Femur (tissue), 1 donor: ENCODE measurements around the gene UTP3.
"Not testable (repeated sequence)": the region's sequence is repeated elsewhere in the genome, so short reads cannot be mapped to it uniquely, and the experiment has no call there.

Source experiments
- DNase-seq: peaks from one replicate; pipeline ENCODE4 v3.0.0-alpha.2; 2017

UTP3 gene, protein sequence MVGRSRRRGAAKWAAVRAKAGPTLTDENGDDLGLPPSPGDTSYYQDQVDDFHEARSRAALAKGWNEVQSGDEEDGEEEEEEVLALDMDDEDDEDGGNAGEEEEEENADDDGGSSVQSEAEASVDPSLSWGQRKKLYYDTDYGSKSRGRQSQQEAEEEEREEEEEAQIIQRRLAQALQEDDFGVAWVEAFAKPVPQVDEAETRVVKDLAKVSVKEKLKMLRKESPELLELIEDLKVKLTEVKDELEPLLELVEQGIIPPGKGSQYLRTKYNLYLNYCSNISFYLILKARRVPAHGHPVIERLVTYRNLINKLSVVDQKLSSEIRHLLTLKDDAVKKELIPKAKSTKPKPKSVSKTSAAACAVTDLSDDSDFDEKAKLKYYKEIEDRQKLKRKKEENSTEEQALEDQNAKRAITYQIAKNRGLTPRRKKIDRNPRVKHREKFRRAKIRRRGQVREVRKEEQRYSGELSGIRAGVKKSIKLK

DNA sequence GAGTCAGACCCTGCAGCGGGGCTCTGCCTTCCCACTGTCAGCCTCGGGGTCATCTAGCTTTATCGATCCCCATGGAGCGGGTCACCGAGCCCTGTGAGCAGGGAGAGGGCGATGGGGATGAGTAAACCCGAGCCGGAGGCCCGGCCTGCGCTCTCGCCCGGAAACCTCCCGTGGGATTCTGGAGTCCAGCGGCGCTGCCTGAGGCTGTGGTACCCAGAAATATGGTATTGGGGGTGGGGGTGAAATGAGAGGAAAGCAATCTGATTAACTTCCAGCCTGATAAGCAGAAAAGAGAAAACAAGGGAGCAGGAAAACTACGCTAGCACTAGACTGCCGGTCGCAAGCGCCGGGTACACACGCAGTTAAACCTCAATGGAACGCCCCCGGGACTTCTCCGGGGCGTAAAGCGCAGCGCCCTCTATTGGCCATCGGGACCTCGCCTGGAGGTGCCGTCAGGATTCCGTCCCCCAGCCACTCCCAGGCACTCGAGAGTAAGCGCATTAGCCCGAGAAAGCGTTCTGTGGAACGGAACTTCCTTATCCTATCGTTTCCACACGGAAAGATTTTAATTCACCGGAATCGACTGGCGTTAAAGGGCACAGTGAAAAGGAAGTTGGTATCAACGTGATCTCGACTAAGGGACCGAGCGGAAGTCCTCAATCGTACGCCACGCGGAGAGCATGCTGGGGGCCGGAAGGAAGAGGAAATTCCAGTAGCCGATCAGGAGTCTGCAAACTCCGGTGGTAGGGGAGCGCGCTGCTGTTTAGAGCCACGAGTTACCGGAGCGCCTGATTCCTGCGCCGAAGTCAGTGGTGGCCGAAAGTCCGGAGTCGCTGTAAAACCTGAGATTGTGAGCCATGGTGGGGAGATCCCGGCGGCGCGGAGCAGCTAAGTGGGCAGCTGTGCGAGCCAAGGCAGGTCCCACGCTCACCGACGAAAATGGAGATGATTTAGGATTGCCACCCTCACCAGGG is at the start of gene UTP3:
Gene UTP3 (plus strand): TSS at position 712 of the 974 bp plus-strand sequence. CDS start 146 bp downstream, at position 858.
- DNase-seq: peak; percentile 98

GRCh38 chr4:70640192-70640591 is 48.1 kb upstream of the UTP3 start:
- DNase-seq: no peak

DNA sequence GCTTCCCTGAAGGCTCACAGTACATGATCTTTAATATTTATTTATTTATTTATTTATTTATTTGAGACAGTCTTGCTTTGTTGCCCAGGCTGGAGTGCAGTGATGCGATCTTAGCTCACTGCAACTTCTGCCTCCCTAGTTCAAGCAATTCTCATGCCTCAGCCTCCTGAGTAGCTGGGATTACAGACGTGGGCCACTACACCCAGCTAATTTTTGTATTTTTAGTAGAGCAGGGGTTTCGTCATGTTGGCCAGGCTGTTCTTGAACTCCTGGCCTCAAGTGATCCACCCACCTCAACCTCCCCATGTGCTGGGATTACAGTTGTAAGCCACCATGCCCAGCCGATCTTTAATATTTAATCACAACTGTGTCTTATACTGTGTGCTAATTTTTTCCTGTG is 37.6 kb upstream of the UTP3 start:
- DNase-seq: not testable (repeated sequence)

DNA sequence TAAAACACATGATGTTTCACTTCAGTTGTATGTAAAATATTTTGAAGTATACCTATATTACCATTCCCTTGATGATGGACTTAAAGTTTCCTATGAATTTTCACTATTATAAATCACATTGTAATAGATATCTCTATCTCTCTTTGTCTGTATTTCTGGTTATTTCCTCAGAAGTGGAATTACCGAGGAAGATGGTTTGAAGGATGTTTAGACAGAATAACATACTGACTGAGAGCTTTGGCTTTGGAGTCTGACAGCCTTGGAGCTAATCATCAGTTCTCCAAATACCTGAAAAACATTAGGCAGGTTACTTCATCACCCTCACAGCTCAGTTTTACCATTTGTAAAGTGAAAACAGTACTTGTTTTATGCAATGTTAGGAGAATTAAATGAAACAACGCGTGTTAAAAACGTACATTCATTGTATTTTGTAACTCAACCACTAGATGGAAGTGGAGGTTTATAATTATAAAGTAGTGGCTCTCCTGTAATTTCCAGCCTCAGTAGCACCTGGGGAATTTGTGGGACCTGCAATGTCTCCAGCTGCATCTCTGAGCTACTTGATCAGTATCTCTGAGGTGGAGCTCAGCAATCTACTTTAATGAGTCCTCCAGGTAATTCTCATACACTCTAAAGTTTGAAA is 36.3 kb upstream of the UTP3 start:
- no peak for DNase-seq

GRCh38 chr4:70654605-70655011 is 33.7 kb upstream of the UTP3 start:
- no peak for DNase-seq

- no peak for DNase-seq
These were observed 31.0 kb upstream of the UTP3 start for GRCh38 chr4:70657326-70657725.

- no peak for DNase-seq
These were observed 29.9 kb upstream of the UTP3 start for GRCh38 chr4:70658418-70658817.

- DNase-seq: no peak
These were observed 28.2 kb upstream of the UTP3 start for GRCh38 chr4:70660106-70660505.

GRCh38 chr4:70661309-70661922 is 26.9 kb upstream of the UTP3 start:
- not testable (repeated sequence) for DNase-seq

GRCh38 chr4:70666369-70666768 is 22.0 kb upstream of the UTP3 start, which contains the start of gene JCHAIN:
JCHAIN (minus strand) TSS chr4:70666508; CDS start chr4:70666490, 18 bp downstream.
- no peak for DNase-seq

- DNase-seq: no peak
These were observed 20.4 kb upstream of the UTP3 start for GRCh38 chr4:70667740-70668535.

- no peak for DNase-seq
These were observed 17.9 kb upstream of the UTP3 start for GRCh38 chr4:70670332-70671014.

DNA sequence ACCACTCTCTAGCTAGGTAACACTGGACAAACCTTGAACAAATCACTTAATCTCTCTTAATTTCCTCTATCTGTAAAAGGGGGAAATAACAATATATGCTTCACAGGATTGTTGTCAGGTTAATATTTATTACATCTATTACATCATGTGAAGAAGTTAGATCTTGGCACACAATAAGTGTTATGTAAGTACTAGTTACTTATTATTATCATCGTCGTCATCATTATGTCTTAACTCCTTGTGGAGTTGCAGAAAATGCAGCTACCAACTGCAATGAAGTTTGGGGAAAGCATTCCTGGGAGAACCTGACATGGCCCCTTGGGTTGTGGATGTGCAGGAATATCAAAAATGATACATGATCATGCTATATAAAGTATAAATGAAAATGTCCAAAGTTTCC is 17.2 kb upstream of the UTP3 start:
- no peak for DNase-seq

DNA sequence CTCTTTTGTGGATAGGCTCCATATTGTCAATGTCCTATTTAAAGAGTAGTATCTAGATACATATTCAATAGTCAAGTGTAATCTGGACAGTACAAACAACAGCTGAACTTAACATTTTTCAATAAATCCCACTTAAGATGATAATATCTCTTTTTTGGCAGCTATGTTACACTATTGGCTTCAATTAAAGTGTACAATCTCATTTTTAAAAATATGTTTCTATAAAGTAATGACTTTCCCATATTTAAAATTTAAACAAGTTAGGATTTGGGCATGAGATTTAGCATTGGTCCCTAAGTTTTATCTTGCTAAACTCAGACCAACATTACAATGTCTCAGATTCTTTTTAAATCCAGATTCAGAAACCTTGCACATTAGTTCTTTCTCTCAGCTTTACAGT is 14.1 kb upstream of the UTP3 start:
- no peak for DNase-seq

- no peak for DNase-seq
These were observed 13.6 kb upstream of the UTP3 start for GRCh38 chr4:70674731-70675130.

DNA sequence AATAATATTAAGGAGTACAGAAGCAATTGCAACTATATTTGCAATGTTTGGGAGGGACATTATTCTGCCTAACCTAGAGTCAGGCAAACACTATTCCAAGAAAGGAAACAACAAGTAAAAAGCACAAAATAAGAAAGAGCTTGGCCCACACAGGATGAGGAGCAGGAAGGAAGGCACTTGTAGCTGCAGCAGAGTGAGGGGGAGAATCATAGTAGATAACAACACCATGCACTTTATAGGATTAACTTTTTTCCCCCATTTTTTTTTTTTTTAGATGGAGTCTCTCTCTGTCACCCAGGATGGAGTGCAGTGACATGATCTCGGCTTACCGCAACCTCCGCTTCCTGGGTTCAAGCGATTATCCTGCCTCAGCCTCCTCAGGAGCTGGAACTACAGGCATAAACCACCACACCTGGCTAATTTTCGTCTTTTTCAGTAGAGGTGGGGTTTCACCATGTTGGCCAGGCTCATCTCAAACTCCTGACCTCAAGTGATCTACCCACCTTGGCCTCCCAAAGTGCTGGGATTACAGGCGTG is 11.7 kb upstream of the UTP3 start:
- no peak for DNase-seq

DNA sequence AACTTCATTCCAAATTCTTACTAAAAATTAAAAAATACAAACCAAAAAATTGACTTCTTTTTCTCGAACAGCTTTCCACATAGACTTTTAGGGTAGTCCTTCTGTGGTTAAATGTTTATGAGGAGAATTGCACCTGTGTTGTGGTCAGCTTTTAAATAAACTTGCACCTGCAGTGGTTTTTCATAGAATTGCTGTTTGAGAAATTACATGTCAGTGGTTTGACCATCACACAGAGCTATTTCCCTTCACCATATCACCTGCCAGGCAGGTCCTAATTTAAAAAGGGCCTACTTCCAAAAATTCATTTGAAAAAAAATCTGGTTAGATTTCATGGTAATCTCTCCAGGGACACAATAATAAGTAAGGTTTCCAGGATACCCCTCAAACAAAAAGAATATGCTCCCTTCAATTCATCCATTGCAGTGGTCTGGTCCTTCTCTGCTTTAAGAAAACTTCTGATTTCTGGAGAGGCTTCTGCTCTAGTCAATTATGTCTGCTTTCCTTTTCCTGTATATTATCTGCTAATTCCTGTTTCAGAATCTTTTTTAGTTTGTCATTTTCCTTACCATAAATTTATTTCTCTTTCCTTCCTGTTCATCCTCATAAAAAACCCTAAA is 9.8 kb upstream of the UTP3 start:
- no peak for DNase-seq

- no peak for DNase-seq
These were observed 7.4 kb upstream of the UTP3 start for GRCh38 chr4:70680934-70681333.

DNA sequence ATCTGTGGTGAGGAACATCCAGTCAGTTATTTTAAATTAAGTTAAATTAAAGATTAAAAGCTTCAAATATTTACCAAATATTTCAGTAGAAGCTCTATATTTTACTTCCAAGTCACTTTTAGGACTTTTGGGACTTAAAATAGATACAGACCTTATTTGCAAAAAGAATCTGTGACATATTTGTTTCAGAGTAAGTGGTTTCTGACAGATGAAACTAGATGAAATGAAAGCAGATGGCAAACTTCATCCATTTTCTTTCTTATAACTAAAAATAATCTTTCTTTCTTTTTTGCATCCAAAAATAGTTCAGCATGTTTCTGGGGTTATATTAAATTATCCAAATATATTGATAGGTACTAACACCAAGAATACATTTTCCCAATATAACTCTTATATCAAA is 6.6 kb upstream of the UTP3 start:
- DNase-seq: no peak

GRCh38 chr4:70682142-70682541 is 6.2 kb upstream of the UTP3 start:
- DNase-seq: not testable (repeated sequence)
